HG02678 (cell line): ENCODE data around the gene CXCL1.

Experiments
- ATAC-seq: cut with Tn5 transposase; IDR thresholded peaks from one replicate; pipeline ENCODE4 v1.9.1; 2021; ENCODE audit warnings: mild to moderate bottlenecking, moderate library complexity; ENCODE audit not compliant: unreplicated experiment

The CXCL1 gene

GRCh38 chr4:73851293-73851692, 17.9 kb upstream of the CXCL1 start:
- ATAC-seq, result no peak

GRCh38 chr4:73852771-73853170, 16.4 kb upstream of the CXCL1 start:
- ATAC-seq, result no peak

- ATAC-seq, result no peak
These were observed 15.9 kb upstream of the CXCL1 start, which contains the start of gene PF4V1 for GRCh38 chr4:73853246-73853704. TSS of gene PF4V1 (plus strand) at chr4:73853296. CDS start at chr4:73853363, 67 bp downstream.

GRCh38 chr4:73853718-73854473, 15.3 kb upstream of the CXCL1 start:
- no peak for ATAC-seq

- ATAC-seq, result no peak
These were observed 13.8 kb upstream of the CXCL1 start for GRCh38 chr4:73855406-73855805.

GRCh38 chr4:73856518-73856917, 12.7 kb upstream of the CXCL1 start:
- ATAC-seq, result no peak

GRCh38 chr4:73859614-73860088, 9.5 kb upstream of the CXCL1 start:
- no peak for ATAC-seq

- ATAC-seq, result no peak
These were observed 9.0 kb upstream of the CXCL1 start for GRCh38 chr4:73860181-73860580.

GRCh38 chr4:73860917-73861316, 8.3 kb upstream of the CXCL1 start:
- ATAC-seq, result no peak

- no peak for ATAC-seq
These were observed 6.9 kb upstream of the CXCL1 start for GRCh38 chr4:73862322-73862721.

GRCh38 chr4:73864365-73864764, 4.8 kb upstream of the CXCL1 start:
- no peak for ATAC-seq

- no peak for ATAC-seq
These were observed 4.2 kb upstream of the CXCL1 start for GRCh38 chr4:73864961-73865360.

- no peak for ATAC-seq
These were observed 3.6 kb upstream of the CXCL1 start for GRCh38 chr4:73865431-73866096.

GRCh38 chr4:73866246-73866645, 2.9 kb upstream of the CXCL1 start:
- no peak for ATAC-seq

GRCh38 chr4:73867783-73868182, 1.4 kb upstream of the CXCL1 start:
- ATAC-seq, result no peak

GRCh38 chr4:73868206-73869129, 725 bp upstream of the CXCL1 start:
- no peak for ATAC-seq

- ATAC-seq, result no peak
These were observed 1.1 kb downstream of the CXCL1 start for GRCh38 chr4:73870260-73870659.

GRCh38 chr4:73870768-73871167, 1.6 kb downstream of the CXCL1 start:
- no peak for ATAC-seq

GRCh38 chr4:73871511-73872310, 2.5 kb downstream of the CXCL1 start:
- no peak for ATAC-seq
